ENCODE measurements around the gene PCDHGB3. TPM values are rescaled to one million over a fixed set of nuclear protein-coding genes. Genes with fewer than 3 reads are reported as not detected.
A peak's percentile ranks its signal among the peaks of the same experiment; 100 is the strongest.
"Not testable (repeated sequence)": the region's sequence is repeated elsewhere in the genome, so short reads cannot be mapped to it uniquely, and the experiment has no call there.

Gene PCDHGB3
- total and polyA plus RNA-seq, 5 experiments from 2014 or later = 0.10 to 0.71 (median 0.38) TPM; not detected in 1

DNA sequence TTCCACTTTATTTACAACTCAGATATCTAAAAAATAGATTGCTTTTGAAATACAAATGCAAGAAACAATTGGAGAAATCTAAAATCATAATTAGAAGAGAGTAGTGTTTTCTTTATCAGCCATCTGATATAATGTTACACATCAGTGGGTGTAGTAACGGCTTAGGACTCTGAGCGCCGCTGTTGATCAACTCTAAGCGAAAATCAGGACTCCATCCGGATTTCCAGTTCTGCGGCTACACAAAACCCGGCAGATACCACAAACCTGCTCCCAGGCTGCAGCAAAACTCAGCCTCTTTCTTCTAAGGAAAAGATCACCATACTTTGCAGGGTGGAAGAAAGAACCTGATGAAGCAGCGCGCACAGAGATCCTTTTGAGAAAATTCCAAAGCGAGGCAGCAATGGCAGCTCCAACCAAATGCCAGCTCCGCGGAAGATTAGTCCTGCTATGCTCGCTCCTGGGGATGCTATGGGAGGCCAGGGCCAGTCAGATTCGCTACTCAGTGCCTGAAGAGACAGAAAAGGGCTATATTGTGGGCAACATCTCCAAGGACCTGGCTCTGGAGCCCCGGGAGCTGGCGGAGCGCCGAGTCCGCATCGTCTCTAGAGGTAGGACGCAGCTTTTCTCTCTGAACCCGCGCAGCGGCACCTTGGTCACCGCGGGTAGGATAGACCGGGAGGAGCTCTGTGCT, 32.7 kb downstream of the PCDHGB3 start, which contains the start of gene PCDHGA9:
PCDHGA9 (plus strand) TSS at position 226 of the 691 bp plus-strand sequence; CDS start at position 401, 175 bp downstream.
- POLR2A ChIA-PET = no interaction called here
- Mint-ChIP-seq H3K9me3 (peaks cover 0 to 73% (median 30%) of the 10 kb centered on the region in 9 donors), H3K4me3 (peak within 1 kb of the TSS; percentile 43 to 77 (median 60)), H3K27me3 (peaks cover 45 to 84% (median 63%) of the 10 kb centered on the region in 5 donors), H3K4me1 (no peaks in the 10 kb centered on the region), H3K36me3 (peaks cover 7 to 45% (median 24%) of the 10 kb centered on the region in 3 donors), H3K27ac (no peak within 1 kb of the TSS)
- no peak for DNase-seq
- ATAC-seq = no peak

GRCh38 chr5:141403387-141403786, 33.3 kb downstream of the PCDHGB3 start:
- peaks cover 50 to 91% (median 67%) of the 10 kb centered on the region in 5 donors for H3K27me3 Mint-ChIP-seq
- DNase-seq (no peak), ATAC-seq (no peak)
- POLR2A ChIA-PET = no interaction called here
- peaks cover 7 to 50% (median 25%) of the 10 kb centered on the region in 3 donors for H3K36me3 Mint-ChIP-seq
- no peak overlapping the region for H3K27ac Mint-ChIP-seq
- peaks cover 0 to 80% (median 34%) of the 10 kb centered on the region in 9 donors for H3K9me3 Mint-ChIP-seq
- peaks cover 0 to 2% (median 2%) of the 10 kb centered on the region in 4 donors for H3K4me1 Mint-ChIP-seq
- peak overlapping the region in 1 of 10 donors; percentile 7 for H3K4me3 Mint-ChIP-seq

DNA sequence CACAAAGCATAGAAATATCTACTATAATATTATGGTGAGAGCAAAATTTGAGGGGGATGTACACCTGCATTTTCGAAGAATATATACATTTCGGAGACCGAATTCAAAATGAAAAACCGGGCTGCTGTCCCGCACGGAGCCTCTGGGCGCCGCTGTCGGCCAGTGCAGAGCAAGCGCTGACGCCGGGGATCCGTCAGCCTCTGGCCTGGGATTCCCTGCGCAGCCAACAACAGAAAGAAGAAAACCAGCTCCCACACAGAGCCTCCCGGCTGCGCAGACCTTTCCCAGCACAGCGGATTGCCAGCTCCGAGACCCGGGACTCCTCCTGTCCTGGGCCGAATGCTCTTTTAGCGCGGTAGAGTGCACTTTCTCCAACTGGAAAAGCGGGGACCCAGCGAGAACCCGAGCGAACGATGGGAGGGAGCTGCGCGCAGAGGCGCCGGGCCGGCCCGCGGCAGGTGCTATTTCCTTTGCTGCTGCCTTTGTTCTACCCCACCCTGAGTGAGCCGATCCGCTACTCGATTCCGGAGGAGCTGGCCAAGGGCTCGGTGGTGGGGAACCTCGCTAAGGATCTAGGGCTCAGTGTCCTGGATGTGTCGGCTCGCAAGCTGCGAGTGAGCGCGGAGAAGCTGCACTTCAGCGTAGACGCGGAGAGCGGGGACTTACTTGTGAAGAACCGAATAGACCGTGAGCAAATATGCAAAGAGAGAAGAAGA, 37.9 kb downstream of the PCDHGB3 start, which contains the start of gene PCDHGB6:
PCDHGB6 (plus strand) TSS at position 232 of the 716 bp plus-strand sequence; CDS start at position 414, 182 bp downstream.
- H3K27ac Mint-ChIP-seq = peak within 1 kb of the TSS in 2 of 10 donors; percentile 9 to 34
- H3K36me3 Mint-ChIP-seq = peaks cover 6 to 49% (median 27%) of the 10 kb centered on the region in 3 donors
- H3K9me3 Mint-ChIP-seq = peaks cover 0 to 67% (median 41%) of the 10 kb centered on the region in 9 donors
- ATAC-seq = peak; percentile 67 to 71
- POLR2A ChIA-PET, H3K4me1 Mint-ChIP-seq: not testable (repeated sequence)
- DNase-seq = peak in 4 of 10 donors; percentile 28 to 38 (median 33)
- H3K4me3 Mint-ChIP-seq = peak within 1 kb of the TSS; percentile 43 to 78 (median 61)
- peaks cover 46 to 78% (median 67%) of the 10 kb centered on the region in 5 donors for H3K27me3 Mint-ChIP-seq

- Mint-ChIP-seq H3K9me3 (peaks cover 0 to 68% (median 44%) of the 10 kb centered on the region in 9 donors), H3K27me3 (peaks cover 49 to 78% (median 67%) of the 10 kb centered on the region in 5 donors), H3K4me1 (peaks cover 9 to 21% (median 13%) of the 10 kb centered on the region in 4 donors), H3K36me3 (peaks cover 10 to 48% (median 24%) of the 10 kb centered on the region in 3 donors), H3K4me3 (peak overlapping the region in 1 of 10 donors; percentile 63), H3K27ac (no peak overlapping the region)
- ATAC-seq (no peak), DNase-seq (no peak)
- POLR2A ChIA-PET = no interaction called here
Measured at GRCh38 chr5:141409598-141410306, 39.7 kb downstream of the PCDHGB3 start.

GRCh38 chr5:141411575-141411974, 41.5 kb downstream of the PCDHGB3 start:
- ATAC-seq (no peak), DNase-seq (no peak)
- Mint-ChIP-seq H3K9me3 (peaks cover 0 to 65% (median 40%) of the 10 kb centered on the region in 9 donors), H3K27me3 (peaks cover 45 to 77% (median 64%) of the 10 kb centered on the region in 5 donors), H3K4me3 (no peak overlapping the region), H3K36me3 (peaks cover 14 to 46% (median 23%) of the 10 kb centered on the region in 3 donors), H3K27ac (peak overlapping the region in 1 of 10 donors; percentile 50), H3K4me1 (peaks cover 9 to 21% (median 13%) of the 10 kb centered on the region in 4 donors)
- POLR2A ChIA-PET = no interaction called here

DNA sequence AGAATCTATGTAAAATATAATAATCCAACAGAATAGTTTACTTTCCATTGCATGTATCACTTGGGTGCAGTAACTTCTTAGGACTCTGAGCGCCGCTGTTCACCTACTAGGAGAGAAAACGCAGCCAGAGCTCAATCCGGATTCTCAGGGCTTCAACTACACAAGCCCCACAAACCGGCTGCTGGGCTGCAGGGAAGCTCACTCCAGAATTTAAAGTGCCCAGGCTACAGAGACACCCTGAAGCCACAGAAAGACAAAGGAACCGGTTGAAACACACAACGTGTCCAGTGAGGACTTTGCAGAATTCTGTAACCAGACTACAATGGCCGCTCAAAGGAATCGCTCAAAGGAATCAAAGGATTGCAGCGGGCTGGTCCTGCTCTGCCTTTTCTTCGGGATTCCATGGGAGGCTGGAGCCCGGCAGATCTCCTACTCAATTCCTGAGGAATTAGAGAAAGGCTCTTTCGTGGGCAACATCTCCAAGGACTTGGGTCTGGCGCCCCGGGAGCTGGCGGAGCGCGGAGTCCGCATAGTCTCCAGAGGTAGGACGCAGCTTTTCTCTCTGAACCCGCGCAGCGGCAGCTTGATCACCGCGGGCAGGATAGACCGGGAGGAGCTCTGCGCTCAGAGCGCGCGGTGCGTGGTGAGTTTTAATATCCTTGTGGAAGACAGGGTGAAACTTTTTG, 43.0 kb downstream of the PCDHGB3 start, which contains the start of gene PCDHGA10:
PCDHGA10 (plus strand) TSS at position 134 of the 686 bp plus-strand sequence; CDS start at position 323, 189 bp downstream.
- ATAC-seq = peak; percentile 77 to 78
- POLR2A ChIA-PET = interaction anchor here (1.6 kb wide), 1 partner anchor 93 kb away, joined by 4 read pairs; the partner anchor contains the start of gene TAF7
- Mint-ChIP-seq H3K27ac (peak within 1 kb of the TSS in 3 of 10 donors; percentile 46 to 76 (median 50)), H3K9me3 (peaks cover 0 to 63% (median 43%) of the 10 kb centered on the region in 9 donors), H3K4me1 (peaks cover 10 to 24% (median 15%) of the 10 kb centered on the region in 4 donors), H3K36me3 (peaks cover 17 to 44% (median 23%) of the 10 kb centered on the region in 3 donors), H3K4me3 (peak within 1 kb of the TSS; percentile 78 to 91 (median 90)), H3K27me3 (peaks cover 46 to 73% (median 64%) of the 10 kb centered on the region in 5 donors)
- peak in 9 of 10 donors; percentile 16 to 72 (median 48) for DNase-seq

- Mint-ChIP-seq H3K27ac (peak overlapping the region in 3 of 10 donors; percentile 44 to 76 (median 46)), H3K9me3 (peaks cover 0 to 63% (median 43%) of the 10 kb centered on the region in 9 donors), H3K27me3 (peaks cover 48 to 73% (median 65%) of the 10 kb centered on the region in 5 donors), H3K4me1 (peaks cover 9 to 24% (median 16%) of the 10 kb centered on the region in 4 donors), H3K4me3 (peak overlapping the region; percentile 78 to 91 (median 90)), H3K36me3 (peaks cover 22 to 44% (median 23%) of the 10 kb centered on the region in 3 donors)
- no peak for DNase-seq
- POLR2A ChIA-PET = interaction anchor here (1.6 kb wide), 1 partner anchor 93 kb away, joined by 4 read pairs; the partner anchor contains the start of gene TAF7
- ATAC-seq = no peak
Measured at GRCh38 chr5:141413540-141414069, 43.6 kb downstream of the PCDHGB3 start.

GRCh38 chr5:141414548-141415274, 44.7 kb downstream of the PCDHGB3 start:
- Mint-ChIP-seq H3K36me3 (peaks cover 19 to 40% (median 24%) of the 10 kb centered on the region in 3 donors), H3K4me1 (peaks cover 9 to 24% (median 16%) of the 10 kb centered on the region in 4 donors), H3K4me3 (peak overlapping the region in 8 of 10 donors; percentile 0 to 81 (median 36)), H3K9me3 (peaks cover 0 to 62% (median 39%) of the 10 kb centered on the region in 9 donors), H3K27me3 (peaks cover 47 to 74% (median 61%) of the 10 kb centered on the region in 5 donors)
- POLR2A ChIA-PET, ATAC-seq, DNase-seq, H3K27ac Mint-ChIP-seq: not testable (repeated sequence)

DNA sequence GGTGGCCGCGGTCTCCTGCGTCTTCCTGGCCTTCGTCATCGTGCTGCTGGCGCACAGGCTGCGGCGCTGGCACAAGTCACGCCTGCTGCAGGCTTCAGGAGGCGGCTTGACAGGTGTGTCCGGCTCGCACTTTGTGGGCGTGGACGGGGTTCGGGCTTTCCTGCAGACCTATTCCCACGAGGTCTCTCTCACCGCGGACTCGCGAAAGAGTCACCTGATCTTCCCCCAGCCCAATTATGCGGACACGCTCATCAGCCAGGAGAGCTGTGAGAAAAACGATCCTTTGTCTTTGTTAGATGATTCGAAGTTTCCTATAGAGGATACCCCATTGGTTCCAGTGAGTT, 45.2 kb downstream of the PCDHGB3 start:
- H3K9me3 Mint-ChIP-seq = peaks cover 0 to 64% (median 35%) of the 10 kb centered on the region in 9 donors
- peaks cover 48 to 74% (median 63%) of the 10 kb centered on the region in 5 donors for H3K27me3 Mint-ChIP-seq
- DNase-seq, ATAC-seq, POLR2A ChIA-PET, H3K27ac Mint-ChIP-seq: not testable (repeated sequence)
- H3K36me3 Mint-ChIP-seq = peaks cover 21 to 41% (median 25%) of the 10 kb centered on the region in 3 donors
- H3K4me1 Mint-ChIP-seq = peaks cover 9 to 24% (median 17%) of the 10 kb centered on the region in 4 donors
- H3K4me3 Mint-ChIP-seq = peak overlapping the region in 6 of 10 donors; percentile 14 to 49 (median 31)

- Mint-ChIP-seq H3K36me3 (peaks cover 36 to 54% (median 38%) of the 10 kb centered on the region in 3 donors), H3K27me3 (peaks cover 51 to 90% (median 72%) of the 10 kb centered on the region in 5 donors), H3K4me1 (peaks cover 9 to 28% (median 19%) of the 10 kb centered on the region in 4 donors), H3K27ac (peak within 1 kb of the TSS in 5 of 10 donors; percentile 7 to 80 (median 53)), H3K4me3 (peak within 1 kb of the TSS; percentile 49 to 80 (median 70)), H3K9me3 (peaks cover 0 to 85% (median 36%) of the 10 kb centered on the region in 9 donors)
- DNase-seq (peak in 8 of 10 donors; percentile 19 to 39 (median 28)), ATAC-seq (peak; percentile 38 to 65)
- POLR2A ChIA-PET = not testable (repeated sequence)
Measured at GRCh38 chr5:141417494-141418172, 47.6 kb downstream of the PCDHGB3 start, which contains the start of gene PCDHGB7. Gene PCDHGB7 (plus strand): TSS chr5:141417677. CDS start chr5:141417860, 183 bp downstream.

Data from naive thymus-derived CD8-positive, alpha-beta T cell (primary cell).